Measurements from ENCODE around the gene COBL. TPM values are rescaled to one million over a fixed set of nuclear protein-coding genes. Genes with fewer than 3 reads are reported as not detected.

Gene COBL
- total RNA-seq, 1 experiment from 2014 or later = 52.3 TPM

GRCh38 chr7:51154201-51154600 lies 162.4 kb downstream of the COBL start:
- Histone ChIP-seq H3K27ac (ENCODE audit: insufficient read length, low read depth, low read length) (no peak overlapping the region), H3K4ac (ENCODE audit: low read depth, low read length) (no peak overlapping the region), H3K56ac (ENCODE audit: insufficient read length, low read depth, low read length) (no peak overlapping the region), H3K4me2 (ENCODE audit: insufficient read depth, insufficient read length, low read length) (no peak overlapping the region), H3K79me1 (ENCODE audit: insufficient read depth, low read depth, low read length, poor library complexity, severe bottlenecking) (no peaks in the 10 kb centered on the region), H3K9me3 (ENCODE audit: control insufficient read depth, low read depth, low read length) (no peaks in the 10 kb centered on the region), H4K91ac (ENCODE audit: insufficient read length, low read depth, low read length) (no peak overlapping the region), H2BK12ac (ENCODE audit: insufficient read length, low read depth, low read length) (no peak overlapping the region), H3K18ac (ENCODE audit: insufficient read length, low read depth, low read length) (no peak overlapping the region), H3K23ac (ENCODE audit: insufficient read length, low read depth, low read length) (no peak overlapping the region), H2AFZ (ENCODE audit: low read length) (no peak overlapping the region), H4K20me1 (ENCODE audit: control insufficient read depth, insufficient read depth, insufficient read length) (no peaks in the 10 kb centered on the region), H3K4me1 (ENCODE audit: insufficient read depth, low read length) (peaks cover 9% of the 10 kb centered on the region; the same call in 1 of the 2 replicates), H4K5ac (ENCODE audit: insufficient read length, low read depth, low read length) (no peak overlapping the region), H3K14ac (ENCODE audit: insufficient read depth, low read length) (no peak overlapping the region), H4K8ac (replicated peaks; ENCODE audit: insufficient read length, low read depth, low read length) (no peak overlapping the region), H3T11ph (ENCODE audit: low read length) (no peak overlapping the region), H2AK5ac (ENCODE audit: insufficient read length, low read length) (no peak overlapping the region), H3K79me2 (ENCODE audit: insufficient read depth, low read length) (no peaks in the 10 kb centered on the region), H3K27me3 (ENCODE audit: insufficient read depth, low read length) (no peaks in the 10 kb centered on the region), H2BK5ac (ENCODE audit: insufficient read length, low read length) (no peak overlapping the region), H3K23me2 (ENCODE audit: insufficient read length, low read depth, low read length, poor library complexity, severe bottlenecking) (no peaks in the 10 kb centered on the region), H2BK20ac (ENCODE audit: low read depth, low read length, poor library complexity, severe bottlenecking) (no peak overlapping the region), H2BK15ac (ENCODE audit: low read depth, low read length) (no peak overlapping the region), H3K9ac (ENCODE audit: extremely low read depth, insufficient read length, low read length) (no peak overlapping the region), H2BK120ac (ENCODE audit: low read depth, low read length, poor library complexity, severe bottlenecking) (no peak overlapping the region)
- TF ChIP-seq CTCF (conservative IDR thresholded peaks at IDR 0.05) = no peak
- Mint-ChIP-seq H3K9me3 (peaks cover 0 to 2% of the 10 kb centered on the region in 2 experiments; a peak in 1 of 5 replicates), H3K4me1 (peaks cover 20 to 25% of the 10 kb centered on the region in 2 experiments), H3K27ac (no peak overlapping the region), H3K36me3 (ENCODE audit: insufficient read depth in 1 of 3, low read depth in 3 of 3) (peaks cover 2 to 14% (median 14%) of the 10 kb centered on the region in 3 experiments; a peak in 6 of 7 replicates), H3K4me3 (no peak overlapping the region), H3K27me3 (ENCODE audit: low read depth) (no peaks in the 10 kb centered on the region)
- no peak for DNase-seq
- WGBS (ENCODE audit: extremely low coverage, insufficient read length, low lambda C conversion rate) = no CpG with 5 or more reads among the region's 4 CpGs

Measured in H9 (cell line).